Measurements from ENCODE around the gene SIGLEC9.
A peak's percentile ranks its signal among the peaks of the same experiment; 100 is the strongest.
"Not testable (repeated sequence)": the region's sequence is repeated elsewhere in the genome, so short reads cannot be mapped to it uniquely, and the experiment has no call there.

SIGLEC9 gene

DNA sequence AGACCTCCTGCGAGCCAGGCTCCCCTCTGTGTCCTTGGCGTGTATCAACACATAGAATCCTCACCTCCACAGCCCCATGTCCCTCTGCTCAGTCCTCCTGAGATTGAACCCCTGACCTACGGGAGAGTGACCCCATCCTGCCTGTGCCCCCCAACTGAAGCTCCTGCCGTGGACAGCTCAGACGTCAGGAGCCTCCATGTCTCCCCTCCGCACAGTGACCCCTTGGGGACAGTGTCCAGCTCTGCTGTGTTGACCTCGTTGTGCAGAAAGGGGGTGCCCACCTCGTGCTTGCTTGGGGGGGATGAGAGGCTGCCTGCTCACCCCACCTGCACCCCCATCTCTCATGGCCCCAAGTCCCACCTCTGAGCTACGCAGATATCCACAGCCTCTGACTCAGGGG is 490 bp upstream of the SIGLEC9 start:
- no peak for DNase-seq

DNA sequence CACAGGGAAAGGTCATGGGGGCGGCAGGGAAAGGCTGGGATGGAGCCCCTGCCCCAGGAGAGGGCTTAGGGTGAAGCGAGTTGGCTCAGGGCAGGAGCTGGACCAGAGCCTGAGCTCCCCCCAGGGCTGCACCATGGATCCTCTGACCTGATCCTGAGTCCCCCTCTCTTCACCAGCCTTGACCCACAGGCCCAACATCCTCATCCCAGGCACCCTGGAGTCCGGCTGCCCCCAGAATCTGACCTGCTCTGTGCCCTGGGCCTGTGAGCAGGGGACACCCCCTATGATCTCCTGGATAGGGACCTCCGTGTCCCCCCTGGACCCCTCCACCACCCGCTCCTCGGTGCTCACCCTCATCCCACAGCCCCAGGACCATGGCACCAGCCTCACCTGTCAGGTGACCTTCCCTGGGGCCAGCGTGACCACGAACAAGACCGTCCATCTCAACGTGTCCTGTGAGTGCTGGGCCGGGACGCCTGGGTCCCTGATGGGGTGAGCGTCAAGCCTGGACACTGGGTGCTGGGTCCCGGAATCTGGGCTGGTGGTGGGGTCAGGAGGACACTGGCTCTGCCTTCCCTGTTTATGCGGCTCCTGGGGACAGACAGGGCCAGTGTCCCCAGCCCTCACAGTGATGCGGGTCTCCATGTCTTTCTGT is 842 bp downstream of the SIGLEC9 start:
- DNase-seq: no peak

DNA sequence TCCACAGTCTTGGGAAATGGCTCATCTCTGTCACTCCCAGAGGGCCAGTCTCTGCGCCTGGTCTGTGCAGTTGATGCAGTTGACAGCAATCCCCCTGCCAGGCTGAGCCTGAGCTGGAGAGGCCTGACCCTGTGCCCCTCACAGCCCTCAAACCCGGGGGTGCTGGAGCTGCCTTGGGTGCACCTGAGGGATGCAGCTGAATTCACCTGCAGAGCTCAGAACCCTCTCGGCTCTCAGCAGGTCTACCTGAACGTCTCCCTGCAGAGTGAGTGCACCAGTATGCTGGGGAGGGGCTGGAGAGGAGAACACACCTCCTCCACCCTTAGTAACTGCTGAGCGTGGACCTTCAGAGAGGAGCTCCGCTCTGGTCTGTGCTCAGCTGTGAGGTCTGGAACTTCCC is 2.3 kb downstream of the SIGLEC9 start:
- no peak for DNase-seq

DNA sequence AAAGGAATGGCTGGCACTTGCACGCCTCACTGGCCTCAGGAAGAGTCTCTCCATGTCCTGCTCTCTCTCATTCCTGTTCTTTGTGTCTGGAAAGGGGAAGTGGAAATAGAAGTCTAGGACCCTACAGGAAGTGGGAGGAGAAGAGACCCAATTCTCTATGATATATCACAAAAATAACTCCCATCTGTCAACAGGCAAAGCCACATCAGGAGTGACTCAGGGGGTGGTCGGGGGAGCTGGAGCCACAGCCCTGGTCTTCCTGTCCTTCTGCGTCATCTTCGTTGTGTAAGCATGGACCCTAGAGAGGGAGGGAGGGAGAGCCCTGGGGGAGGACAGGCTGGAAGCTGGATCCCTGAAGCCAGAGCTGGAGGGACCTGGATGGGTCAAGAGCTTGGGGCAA is 3.0 kb downstream of the SIGLEC9 start:
- DNase-seq: peak; percentile 9

DNA sequence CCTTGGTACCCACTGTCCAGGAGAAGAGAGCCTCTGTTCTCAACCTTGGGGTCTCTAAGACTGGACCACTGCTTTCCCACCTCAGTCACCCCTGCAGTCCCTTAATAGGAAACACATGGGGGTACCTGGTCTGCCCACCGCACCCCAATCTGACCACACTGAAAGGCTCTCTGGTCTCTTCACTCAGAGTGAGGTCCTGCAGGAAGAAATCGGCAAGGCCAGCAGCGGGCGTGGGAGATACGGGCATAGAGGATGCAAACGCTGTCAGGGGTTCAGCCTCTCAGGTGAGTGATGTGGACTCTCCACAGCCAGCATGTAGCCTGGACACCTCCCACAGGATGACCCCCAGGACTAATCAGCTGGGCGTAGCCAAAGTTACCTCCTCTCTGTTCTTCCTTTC is 3.5 kb downstream of the SIGLEC9 start:
- no peak for DNase-seq

DNA sequence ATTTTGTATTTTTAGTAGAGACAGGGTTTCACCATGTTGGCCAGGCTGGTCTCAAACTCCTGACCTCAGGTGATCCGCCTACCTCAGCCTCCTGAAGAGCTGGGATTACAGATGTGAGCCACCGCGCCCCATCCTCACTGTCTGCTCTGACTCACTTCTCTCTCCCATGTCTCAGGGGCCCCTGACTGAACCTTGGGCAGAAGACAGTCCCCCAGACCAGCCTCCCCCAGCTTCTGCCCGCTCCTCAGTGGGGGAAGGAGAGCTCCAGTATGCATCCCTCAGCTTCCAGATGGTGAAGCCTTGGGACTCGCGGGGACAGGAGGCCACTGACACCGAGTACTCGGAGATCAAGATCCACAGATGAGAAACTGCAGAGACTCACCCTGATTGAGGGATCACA is 5.0 kb downstream of the SIGLEC9 start:
- DNase-seq: no peak

DNA sequence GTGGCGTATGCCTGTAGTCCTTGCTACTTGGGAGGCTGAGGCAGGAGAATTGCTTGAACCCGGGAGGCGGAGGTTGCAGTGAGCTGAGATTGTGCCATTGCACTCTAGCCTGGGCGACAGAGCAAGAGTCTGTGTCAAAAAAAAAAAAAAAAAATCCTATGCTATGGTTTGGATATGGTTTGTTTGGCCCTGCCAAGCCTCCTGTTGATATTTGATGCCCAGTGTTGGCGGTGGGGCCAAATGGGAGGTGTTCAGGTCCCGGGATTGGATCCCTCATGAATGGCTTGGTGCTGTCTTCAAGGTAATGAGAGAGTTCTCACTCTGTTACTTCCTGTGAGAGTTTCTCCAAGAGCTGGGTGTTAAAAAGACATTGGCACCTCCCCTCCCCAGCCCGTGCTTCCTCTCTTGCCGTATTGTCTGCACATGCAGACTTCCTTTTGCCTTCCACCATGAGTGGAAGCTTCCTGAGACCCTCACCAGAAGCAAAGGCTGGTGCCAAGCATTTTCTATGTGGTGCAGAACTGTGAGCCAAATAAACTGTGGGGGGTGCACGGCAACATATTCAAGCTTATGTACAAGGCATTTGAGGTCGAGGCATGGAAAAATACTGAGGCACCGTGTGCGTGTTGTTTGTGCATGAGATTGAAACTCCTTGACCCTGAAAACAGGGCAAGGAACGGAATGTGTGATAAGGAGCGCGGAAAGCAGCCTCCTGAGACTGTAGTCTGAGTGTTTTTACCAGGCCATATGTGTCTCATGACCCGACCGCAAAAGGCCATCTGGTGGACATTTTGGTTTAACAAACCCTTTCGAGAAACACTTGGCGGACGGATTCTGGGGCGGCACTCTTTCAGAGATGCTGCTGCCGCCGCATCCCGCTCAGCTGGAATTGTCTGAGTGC is 7.3 kb downstream of the SIGLEC9 start:
- peak; percentile 32 for DNase-seq

DNA sequence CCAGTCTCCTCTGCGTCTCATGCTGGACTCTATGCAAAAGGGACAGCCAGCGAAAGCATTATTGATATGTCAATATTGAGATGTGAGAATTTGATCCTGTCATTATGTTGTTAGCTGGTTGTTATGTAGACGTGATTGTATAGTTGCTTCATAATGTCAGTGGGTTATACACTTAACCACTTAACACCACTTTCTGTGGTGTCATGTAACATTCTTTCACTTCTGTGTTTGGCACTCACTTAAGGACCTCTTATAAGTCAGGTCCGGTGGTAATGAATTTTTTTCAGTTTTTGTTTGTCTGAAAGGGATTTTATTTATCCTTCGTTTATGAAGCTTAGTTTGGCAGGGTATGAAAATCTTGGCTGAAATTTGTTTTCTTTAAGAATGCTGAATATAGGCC is 10.3 kb downstream of the SIGLEC9 start:
- no peak for DNase-seq

DNA sequence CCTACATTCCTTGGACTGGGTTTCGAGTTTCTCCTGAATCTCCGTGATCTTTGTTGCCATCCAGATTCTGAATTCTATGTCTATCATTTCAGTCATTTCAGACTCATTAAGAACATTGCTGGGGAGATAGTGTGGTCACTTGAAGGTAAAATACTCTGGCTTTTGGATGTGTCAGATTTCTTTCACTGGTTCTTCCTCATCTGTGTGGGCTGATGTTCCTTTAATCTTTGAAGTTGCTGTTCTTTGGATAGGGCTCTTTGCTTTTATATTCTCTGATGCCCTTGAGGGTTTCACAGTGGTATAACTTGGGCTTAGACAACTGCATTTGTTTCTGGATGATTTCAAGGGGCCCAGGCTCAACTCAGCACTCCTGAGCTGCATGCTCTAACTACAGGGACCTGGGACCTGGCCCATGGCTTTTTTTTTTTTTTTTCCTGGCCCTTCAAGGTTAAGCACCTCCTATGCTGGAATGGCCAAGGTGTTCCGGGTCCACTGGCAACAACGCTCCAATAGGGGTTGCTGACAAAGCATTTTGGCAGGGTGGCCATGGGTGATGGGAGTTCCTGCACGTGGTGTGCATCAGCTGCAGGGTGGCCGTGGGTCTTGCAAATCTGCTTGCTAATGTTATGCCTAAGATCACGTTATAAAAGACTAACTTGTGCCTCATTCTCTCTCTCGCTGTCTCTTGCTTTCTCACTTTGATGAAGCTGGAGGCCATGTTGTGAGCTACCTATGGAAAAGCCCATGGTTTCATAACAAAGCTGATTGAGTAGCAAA is 11.5 kb downstream of the SIGLEC9 start:
- DNase-seq: no peak

DNA sequence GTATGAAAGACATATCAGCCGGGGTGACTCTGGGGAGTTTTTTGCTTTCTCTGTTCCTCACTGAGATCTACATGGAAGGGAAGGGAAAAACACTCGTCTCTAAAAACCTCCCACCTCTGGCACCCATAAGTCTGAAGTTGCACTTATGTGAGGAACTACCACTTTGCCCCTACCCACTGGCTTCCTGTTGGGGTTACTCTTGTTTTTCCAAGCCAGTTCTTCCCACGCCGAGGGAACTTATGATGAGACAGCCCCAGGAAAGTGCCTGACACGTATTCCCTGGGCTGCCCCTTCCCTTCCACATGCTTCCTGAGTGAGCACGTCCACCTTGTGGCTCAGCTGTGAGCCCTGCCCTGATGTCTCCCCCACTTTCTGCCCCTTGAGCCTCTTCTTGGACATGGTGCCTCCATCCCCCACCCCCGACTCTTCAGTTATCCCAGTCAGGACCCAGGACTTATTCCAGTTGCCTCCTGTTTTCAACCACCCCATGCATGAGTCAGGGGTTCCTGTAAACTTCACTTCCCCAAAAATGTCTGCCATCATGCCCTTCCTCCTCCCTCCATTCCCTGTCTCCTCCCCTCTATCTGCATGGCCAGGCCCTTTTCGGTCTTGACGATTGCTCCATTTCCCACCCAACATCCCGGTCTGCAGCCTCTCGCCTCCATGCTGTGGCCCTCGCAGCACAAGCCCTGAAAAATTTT is 12.3 kb downstream of the SIGLEC9 start:
- DNase-seq: peak; percentile 6

DNA sequence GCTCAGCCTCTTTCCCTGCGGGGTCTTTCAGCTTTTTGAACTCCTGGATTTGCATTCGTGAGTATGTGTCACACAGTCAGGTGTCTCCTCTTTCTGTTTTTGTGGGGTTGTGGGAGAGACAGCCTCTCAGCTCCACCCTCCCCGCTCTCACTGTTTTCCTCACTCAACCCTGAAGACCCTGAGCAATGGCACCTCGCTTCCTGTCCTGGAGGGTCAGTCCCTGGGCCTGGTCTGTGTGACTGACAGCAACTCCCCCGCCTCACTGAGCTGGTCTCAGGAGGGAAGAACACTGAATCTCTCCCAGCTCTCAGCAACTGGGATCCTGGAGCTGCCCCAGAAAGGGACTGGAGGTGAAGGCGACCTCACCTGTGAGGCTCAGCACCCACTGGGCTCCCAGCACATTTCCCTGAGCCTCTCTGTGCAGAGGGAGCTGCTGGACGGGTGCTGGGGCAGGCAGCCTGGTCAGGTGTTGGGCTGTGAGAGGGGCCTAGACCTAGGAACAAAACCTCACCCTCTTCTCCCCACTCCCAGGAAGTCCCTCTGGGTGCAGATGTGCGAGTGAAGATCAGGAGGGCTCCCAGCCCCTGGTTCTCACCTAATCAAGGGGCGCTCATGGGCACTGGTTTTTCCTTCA is 13.2 kb downstream of the SIGLEC9 start:
- no peak for DNase-seq

DNA sequence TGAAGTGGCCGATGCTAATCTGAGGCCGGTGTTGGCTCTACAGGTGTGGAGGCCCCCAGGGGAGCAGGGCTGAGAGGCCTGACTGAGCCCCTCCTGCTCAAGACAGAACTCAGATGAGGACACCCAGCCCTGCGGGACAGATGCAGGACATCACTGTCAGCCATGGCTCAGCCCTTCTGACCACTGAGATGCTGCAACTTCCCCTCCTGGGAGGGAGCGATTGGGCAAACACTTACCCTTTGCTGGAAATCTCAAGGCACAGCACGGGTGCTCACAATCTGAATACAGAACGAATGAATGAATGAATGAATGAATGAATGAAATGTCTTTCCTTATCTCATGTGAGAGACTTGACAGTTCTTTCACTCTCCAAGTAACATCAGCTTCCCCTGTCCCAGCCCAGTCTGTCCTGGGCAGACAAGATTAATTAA is 13.9 kb downstream of the SIGLEC9 start:
- DNase-seq: peak; percentile 12

DNA sequence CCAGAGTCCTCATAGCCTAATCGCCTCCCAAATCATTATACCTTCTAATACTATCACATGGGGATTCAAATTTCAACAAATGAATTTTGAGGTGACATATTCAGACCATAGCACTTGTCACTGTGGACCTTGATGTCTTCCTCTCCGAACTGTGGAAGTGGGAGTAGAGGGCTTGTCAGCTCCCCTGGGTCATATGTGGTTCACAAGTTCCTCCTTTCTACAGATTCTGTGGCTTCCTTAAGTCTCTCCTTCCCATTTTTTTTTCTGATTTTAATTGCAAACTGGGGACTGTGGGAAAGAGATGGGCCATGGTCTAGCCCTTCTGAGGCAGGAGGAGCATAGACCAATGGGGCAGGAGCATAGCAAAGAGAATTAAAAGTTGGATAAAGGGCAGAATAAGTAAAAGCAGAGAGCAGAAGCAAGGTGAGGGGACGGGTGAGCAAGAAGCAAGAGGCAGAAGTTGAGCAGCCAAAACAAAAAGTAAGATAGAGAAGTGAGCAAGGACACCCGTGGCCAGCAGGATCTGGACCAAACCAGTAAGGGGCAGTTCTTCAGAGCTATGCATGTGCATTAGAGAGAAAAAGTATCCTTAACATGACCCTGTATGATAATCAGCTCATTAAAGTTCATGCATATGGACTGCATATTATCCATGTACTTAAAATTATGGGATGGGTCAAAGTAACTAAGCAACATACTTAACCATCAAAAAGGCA is 14.8 kb downstream of the SIGLEC9 start:
- no peak for DNase-seq

DNA sequence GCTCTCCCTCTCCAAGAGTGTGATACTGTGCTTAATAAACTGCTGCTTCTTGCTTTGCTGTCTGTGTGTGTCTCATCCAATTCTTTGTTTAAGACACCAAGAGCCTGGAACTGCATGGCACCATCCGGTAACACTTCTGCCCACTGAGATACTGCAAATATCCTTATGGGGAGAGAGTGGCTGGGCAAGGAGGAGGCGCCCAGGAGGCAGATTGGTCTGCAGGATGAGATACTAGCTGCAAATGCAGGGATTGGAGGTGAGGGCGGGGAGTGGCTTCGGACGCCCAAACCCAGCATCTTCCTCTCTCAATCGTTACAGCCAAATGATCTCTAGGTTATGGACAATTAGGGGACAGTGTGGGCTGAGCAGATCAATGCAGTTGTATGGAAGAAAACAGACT is 15.7 kb downstream of the SIGLEC9 start:
- no peak for DNase-seq

DNA sequence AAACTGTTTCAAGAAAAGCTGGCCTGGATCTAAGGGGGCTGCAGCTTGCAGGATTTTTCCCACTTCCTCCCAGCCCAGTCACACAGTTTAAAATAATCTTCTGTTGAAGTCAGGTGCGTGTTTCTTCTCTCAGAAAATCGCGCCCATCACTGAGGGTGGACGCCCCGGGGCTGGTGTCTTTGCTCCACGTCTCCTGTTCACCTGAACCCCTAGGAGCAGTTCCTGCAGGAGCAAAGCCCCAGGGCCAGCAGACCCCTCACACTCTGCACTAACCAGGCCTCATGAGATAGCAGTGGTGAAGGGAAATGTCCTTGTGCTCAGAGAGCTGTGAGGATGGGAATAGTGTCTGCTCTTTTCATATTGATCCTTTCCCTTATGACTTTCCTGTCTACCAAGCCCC is 16.5 kb downstream of the SIGLEC9 start:
- no peak for DNase-seq

DNA sequence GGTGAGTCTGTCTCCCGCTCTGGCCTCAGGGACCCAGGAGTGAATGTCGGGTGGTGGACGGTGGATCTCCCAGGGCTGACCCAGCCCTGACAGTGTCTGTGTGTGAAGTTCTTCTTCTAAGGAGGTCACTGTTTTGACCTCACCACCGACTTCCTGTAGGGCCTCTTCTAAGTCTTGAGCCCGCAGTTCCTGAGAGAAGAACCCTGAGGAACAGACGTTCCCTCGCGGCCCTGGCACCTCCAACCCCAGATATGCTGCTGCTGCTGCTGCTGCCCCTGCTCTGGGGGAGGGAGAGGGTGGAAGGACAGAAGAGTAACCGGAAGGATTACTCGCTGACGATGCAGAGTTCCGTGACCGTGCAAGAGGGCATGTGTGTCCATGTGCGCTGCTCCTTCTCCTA is 17.4 kb downstream of the SIGLEC9 start, which contains the start of gene SIGLEC7:
SIGLEC7 (plus strand) TSS at position 183 of the 400 bp plus-strand sequence; CDS start at position 252, 69 bp downstream.
- no peak for DNase-seq

DNA sequence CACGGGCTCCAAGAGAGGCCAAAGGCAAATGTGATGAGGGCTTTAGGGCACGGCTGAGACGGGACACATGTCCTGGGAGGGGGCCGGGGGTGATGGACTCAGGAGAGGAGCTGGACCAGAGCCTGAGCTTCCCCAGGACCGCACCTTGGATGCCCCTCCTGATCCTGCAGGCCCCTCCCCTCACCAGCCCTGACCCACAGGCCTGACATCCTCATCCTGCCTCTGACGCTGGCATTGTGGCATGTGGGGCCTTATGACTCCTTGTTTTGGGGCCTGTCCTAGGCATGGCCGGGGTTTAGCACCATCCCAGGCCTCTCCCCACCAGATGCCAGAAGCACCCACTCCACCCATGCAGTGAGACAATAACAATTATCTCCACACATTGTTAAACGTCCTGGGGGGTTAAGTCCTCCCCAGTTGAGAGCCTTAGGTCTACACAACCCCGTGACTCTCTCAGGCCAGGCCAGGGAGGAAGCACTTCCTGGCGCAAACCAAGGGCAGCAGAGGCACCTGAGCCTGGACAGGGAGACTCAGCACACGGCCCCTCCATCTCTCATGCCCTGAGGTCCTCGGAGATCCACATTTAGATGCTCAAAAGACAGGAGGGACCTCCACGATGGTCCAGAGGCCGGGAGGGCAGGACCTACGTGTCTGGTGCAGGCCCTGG is 18.2 kb downstream of the SIGLEC9 start:
- DNase-seq: not testable (repeated sequence)

DNA sequence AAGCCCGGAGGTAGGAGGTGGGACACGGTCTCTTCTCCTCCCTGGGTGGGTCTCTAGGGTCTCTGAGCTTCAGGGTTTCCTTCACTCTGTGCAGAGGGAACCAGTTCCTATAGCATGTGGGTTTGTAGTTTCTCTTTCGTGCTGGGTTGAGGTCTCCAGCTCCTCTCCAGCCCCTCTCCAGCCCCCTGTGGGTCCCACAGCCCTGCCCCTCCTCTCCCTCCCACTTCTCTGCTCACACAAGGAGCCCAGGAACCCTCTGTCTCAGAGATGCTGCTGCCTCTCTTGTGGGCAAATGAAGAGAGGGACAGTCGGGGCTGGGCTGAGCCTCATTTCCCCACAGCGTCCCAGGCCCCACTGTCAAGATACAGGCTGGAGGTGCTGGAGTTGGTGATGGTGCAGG is 18.8 kb downstream of the SIGLEC9 start:
- DNase-seq: no peak

DNA sequence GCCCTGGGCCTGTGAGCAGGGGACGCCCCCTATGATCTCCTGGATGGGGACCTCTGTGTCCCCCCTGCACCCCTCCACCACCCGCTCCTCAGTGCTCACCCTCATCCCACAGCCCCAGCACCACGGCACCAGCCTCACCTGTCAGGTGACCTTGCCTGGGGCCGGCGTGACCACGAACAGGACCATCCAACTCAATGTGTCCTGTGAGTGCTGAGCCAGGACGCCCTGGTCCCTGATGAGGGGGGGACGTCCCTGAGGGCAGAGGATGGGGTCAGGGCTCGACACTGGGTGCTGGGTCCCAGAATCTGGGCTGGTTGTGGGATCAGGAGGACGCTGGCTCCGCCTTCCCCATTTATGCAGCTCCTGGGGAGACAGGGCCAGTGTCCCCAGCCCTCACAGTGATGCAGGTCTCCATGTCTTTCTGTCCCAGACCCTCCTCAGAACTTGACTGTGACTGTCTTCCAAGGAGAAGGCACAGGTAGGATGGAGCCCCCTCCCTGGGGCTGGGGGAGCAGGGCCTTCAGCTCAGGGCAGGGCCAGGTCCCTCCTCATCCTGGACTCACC is 19.9 kb downstream of the SIGLEC9 start:
- DNase-seq: no peak

DNA sequence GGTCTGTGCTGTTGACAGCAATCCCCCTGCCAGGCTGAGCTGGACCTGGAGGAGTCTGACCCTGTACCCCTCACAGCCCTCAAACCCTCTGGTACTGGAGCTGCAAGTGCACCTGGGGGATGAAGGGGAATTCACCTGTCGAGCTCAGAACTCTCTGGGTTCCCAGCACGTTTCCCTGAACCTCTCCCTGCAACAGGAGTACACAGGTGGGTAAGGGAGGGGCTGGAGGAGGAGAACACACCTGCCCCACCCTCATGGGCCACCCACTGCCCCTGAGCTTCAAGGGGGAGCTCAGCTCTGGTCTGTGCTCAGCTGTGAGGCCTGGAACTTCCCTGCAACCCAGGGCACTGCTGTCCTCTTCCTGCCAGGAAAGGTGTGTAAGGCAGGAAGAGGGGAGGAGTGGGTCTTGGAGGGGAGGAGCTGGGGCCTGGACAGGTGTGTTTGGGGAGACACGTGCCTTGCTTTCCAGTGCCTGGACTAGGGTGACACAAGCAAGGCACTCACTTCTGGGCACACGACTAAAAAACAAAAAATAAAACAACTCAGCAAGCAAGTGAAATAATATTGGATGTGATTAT is 21.3 kb downstream of the SIGLEC9 start:
- DNase-seq: no peak
